GM10266 (cell line): ENCODE measurements around the gene TDP1.

Experiments
- DNase-seq: peaks from one replicate; pipeline ENCODE4 v3.0.0; 2012; ENCODE audit errors: extremely low spot score
- TF ChIP-seq, protein P1 (sequence below): IDR thresholded peaks from 2 replicates; pipeline ENCODE4 v1.5.1; 2012; ENCODE audit warnings: mild to moderate bottlenecking, low read depth; ENCODE audit not compliant: control insufficient read depth, insufficient read depth; ENCODE audit errors: missing control alignments

TDP1 gene

DNA sequence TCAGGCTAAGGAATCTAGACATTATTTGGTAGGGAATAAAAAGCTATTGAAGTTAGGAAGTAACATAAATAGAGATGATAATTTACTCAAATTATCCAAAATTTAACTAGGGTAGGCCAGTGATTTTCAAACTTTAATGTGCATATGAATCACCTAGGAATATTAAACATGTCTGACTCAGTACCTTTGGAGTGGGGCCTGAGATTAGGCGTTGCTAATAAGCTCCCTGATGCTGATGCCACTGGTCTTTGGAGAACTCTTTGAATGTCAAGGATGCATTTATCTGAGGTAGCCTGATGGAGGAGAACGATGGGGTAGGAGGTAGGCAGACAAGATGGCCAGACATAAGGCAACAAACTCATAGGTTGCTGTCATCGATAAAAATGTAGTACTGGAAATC is 34.4 kb upstream of the TDP1 start:
- DNase-seq, result no peak
- TF ChIP-seq, protein P1, sequence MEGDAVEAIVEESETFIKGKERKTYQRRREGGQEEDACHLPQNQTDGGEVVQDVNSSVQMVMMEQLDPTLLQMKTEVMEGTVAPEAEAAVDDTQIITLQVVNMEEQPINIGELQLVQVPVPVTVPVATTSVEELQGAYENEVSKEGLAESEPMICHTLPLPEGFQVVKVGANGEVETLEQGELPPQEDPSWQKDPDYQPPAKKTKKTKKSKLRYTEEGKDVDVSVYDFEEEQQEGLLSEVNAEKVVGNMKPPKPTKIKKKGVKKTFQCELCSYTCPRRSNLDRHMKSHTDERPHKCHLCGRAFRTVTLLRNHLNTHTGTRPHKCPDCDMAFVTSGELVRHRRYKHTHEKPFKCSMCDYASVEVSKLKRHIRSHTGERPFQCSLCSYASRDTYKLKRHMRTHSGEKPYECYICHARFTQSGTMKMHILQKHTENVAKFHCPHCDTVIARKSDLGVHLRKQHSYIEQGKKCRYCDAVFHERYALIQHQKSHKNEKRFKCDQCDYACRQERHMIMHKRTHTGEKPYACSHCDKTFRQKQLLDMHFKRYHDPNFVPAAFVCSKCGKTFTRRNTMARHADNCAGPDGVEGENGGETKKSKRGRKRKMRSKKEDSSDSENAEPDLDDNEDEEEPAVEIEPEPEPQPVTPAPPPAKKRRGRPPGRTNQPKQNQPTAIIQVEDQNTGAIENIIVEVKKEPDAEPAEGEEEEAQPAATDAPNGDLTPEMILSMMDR, result no peak

DNA sequence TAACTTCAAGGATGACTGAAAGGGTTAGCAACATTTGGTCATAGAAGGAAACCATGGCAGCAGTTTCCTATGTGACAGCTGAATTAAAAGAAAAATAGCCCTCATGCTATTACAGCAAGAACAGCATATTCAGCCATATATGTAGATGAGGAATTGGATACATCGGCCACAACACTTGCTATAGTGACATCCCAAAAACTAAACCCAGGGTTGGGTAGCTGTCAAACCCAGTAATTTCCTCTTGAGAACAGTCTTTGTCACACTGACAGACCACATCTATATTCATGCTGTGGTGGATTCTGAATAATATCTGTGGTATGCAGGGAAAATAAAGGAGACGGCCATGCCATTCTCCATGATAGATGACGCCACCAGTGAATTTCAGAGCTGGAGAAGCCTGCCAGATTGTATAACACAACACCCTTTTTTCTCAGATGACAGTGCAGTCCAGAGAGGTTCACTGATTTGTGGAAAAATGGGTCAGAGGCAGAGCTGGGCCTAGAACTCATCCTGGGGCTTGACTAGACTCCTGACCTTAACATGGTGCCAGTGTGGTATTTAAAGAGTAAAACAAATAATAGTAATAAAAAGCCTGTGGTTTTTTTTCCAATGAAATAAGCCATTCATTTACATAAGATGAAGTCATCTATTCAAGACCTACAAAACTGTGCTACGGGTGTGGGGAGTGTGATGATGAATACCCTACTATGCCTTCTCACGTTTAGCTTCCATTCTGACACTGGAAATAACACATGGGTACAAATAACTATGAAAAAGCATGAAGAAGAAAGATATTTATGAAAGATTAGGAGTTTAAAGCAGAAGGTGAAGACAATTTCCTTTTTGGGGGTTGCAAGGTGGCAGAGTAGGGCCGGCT is 33.5 kb upstream of the TDP1 start:
- TF ChIP-seq, protein P1, result no peak
- DNase-seq, result no peak

DNA sequence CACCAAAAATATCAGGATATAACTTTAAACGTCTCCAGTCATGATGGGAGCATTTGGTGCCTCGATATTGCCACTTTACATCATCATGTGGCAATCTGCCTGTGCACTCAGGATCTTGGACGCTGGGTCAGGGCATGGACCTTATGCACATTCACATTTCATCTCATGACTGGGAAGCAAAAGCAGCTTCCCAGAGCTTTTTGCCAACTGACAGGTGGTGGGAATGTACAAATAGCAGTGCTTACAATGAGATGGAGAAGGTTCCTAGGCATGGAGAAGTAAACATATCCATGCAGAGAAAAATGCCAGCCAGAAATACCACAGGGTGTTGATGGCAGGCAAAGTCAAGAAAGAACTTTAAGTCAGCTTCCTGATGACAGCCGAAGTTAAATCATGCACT is 31.5 kb upstream of the TDP1 start:
- no peak for DNase-seq
- TF ChIP-seq, protein P1, result no peak

DNA sequence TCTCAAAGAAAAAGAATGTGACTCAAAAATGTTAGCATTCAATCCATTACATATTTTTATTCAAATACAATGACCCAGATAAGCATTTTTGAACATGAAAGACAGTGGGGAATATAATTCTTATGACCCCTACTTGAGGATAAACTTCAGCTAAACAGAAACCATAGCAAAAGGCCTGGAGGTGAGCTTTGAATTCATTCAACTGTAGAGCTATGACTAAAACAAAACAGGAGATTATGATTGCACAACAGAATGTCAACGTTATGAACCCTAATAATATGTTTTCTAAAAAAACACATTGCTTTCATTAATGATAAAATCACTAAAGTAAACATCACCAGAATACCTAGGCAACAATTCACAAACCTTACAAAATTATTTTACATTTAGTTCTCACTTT is 29.0 kb upstream of the TDP1 start:
- TF ChIP-seq, protein P1, result no peak
- DNase-seq, result no peak

DNA sequence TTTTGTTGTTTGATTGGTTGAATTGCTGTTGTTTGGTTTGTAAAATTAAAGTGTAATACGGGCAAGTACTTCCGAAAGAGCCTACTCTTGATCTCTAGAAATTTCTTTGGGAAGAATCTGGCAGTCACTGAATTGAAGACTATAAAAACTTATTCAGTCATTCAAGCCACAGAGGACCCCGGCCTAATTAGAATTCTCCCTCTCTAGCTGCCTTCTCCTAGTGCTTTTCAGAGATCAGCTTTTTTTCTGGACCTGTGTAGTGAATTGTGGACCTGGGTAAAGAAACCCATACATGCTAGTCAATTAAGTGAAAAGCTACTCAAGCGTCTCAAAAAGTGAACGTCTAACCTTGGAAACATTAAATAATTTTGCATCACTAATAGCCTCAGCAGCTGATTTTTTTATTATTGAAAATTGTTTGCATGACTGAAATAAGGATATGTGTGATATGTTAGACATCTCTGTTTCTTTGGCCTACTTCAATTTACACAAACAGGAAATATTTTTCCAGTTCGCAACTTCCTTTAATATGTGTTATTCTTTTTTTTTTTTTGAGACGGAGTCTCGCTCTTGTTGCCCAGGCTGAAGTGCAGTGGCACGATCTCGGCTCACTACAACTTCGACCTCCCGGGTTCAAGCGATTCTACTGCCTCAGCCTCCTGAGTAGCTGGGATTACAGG is 28.4 kb upstream of the TDP1 start:
- DNase-seq, result no peak
- TF ChIP-seq, protein P1, result no peak

DNA sequence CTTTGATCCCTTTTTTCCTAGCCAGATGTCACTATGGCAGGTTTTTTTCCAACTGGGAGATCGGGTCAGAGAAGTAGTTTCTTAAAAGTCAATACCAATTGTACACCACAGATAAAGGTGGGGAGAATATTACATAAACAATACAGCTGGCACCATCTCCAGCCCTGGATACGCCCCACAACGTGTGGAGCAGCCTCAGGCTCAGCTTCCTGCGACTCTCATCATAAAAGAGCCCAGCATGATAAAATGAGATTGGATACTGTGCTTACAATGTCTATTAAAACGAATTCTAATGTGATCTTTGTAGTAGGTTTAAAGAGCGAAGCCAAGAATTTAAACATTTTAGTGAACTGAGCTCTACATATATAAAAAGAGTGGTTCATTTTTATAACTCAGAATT is 22.7 kb upstream of the TDP1 start:
- no peak for DNase-seq
- TF ChIP-seq, protein P1, result no peak

DNA sequence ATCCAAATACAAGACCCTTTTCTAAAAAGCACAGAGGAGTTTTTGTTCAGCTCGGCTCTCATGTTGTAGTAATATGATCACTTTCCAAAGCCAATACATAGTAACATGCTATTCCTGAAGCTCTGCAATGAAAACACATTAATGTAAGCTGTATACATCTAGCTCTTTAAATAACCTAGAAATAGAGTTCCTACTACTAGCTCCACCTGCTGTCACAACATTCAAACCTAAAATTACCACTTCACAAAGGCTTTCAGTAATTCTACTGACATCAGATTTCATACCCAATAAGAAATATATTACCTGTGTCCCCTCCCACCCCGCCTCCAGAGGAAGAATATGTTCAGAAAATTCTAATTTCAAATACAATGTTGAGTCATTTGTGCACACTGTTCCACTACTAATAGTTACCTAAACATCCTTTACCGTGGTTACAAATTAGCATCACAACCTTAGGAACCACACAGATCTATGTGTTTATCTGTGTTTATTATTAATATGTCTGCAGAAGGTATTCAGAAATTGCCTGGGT is 19.0 kb upstream of the TDP1 start:
- DNase-seq, result no peak
- TF ChIP-seq, protein P1, result no peak
